B cell (primary cell): Measurements from ENCODE around the gene NR5A1.

ENCODE experiments used
- EZH2 ChIP-seq: IDR thresholded peaks from 2 replicates; pipeline ENCODE4 v1.6.1; 2012; ENCODE audit warnings: borderline replicate concordance, low read depth, mild to moderate bottlenecking, moderate library complexity, low read length; ENCODE audit not compliant: insufficient read depth, poor library complexity, severe bottlenecking
- TF ChIP-seq, protein P1 (sequence below): fragments of 200-600 bp; IDR thresholded peaks from one replicate; pipeline ENCODE4 v1.8.0; 2022; ENCODE audit warnings: antibody characterized with exemption, mild to moderate bottlenecking

GRCh38 chr9:124510650-124511425 is 3.6 kb upstream of the NR5A1 start:
- TF ChIP-seq, protein P1, sequence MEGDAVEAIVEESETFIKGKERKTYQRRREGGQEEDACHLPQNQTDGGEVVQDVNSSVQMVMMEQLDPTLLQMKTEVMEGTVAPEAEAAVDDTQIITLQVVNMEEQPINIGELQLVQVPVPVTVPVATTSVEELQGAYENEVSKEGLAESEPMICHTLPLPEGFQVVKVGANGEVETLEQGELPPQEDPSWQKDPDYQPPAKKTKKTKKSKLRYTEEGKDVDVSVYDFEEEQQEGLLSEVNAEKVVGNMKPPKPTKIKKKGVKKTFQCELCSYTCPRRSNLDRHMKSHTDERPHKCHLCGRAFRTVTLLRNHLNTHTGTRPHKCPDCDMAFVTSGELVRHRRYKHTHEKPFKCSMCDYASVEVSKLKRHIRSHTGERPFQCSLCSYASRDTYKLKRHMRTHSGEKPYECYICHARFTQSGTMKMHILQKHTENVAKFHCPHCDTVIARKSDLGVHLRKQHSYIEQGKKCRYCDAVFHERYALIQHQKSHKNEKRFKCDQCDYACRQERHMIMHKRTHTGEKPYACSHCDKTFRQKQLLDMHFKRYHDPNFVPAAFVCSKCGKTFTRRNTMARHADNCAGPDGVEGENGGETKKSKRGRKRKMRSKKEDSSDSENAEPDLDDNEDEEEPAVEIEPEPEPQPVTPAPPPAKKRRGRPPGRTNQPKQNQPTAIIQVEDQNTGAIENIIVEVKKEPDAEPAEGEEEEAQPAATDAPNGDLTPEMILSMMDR = no peak
- no peak for TF ChIP-seq EZH2
